ENCODE measurements around the gene ABL1.
A peak's percentile ranks its signal among the peaks of the same experiment; 100 is the strongest.

The ABL1 gene

GRCh38 chr9:130891688-130892476, 56.8 kb downstream of the ABL1 start:
- no peak for DNase-seq (ENCODE audit: low spot score)

DNA sequence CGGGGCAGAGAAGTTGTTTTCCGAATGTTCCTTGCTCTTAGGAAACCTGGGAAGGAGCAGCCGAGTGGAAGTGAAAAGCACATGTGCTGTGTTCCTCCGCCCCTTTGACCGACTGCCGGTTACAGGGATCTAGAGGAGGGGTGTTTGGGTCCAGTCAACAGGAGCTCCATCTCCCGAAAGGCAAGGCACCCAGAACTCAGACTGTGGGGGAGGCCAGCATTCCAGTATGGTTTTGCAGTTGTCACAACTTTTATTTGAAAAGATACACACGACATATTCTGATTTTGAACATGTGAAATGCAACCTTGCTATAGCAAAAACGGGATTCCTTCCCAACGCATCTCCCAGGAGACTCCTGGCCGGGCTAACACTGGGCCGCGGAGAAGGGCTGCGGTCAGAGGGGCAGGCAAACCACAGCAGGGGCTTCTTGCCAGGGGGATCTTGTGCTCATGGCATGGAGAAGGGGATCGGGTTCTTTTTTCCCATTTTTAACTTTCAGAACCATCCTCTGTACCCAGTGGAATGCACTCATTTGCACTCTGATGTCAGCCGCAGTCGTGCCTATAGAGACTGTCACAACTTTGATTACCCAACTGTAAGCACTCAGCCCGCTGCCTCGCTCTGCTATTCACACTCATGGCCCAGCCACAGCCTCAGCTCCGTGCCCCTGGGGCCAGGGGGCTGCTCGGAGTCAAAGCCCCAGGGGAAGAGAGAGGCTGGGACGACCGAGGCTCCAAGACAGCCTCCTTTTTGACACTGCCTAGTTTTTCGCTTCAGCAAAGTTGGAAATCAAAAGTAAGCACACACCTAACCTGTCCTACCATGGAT, 57.6 kb downstream of the ABL1 start:
- no peak for DNase-seq (ENCODE audit: low spot score)

GRCh38 chr9:130893341-130894101, 58.5 kb downstream of the ABL1 start:
- no peak for DNase-seq (ENCODE audit: low spot score)

DNA sequence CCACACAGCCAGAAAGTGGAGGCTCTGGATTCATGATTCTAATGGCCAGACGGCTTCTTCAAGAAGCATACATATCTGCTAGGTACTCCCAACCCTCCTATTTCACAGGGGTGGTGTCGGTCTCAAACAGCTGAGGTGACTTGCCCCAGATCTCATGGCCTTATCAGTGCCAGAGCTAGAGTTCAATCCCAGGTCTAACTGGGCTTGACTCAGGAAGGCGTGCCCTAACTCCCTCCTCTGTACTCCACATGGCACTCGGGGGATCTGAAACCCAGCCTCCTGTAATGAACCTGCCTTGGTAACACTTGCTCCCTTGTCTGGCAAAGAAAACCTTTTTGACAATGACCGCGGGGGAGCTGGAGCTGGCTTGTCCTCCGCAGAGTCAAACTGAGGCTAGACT, 59.5 kb downstream of the ABL1 start:
- DNase-seq (ENCODE audit: low spot score), result no peak

GRCh38 chr9:130895038-130895437, 60.0 kb downstream of the ABL1 start:
- DNase-seq (ENCODE audit: low spot score), result no peak

DNA sequence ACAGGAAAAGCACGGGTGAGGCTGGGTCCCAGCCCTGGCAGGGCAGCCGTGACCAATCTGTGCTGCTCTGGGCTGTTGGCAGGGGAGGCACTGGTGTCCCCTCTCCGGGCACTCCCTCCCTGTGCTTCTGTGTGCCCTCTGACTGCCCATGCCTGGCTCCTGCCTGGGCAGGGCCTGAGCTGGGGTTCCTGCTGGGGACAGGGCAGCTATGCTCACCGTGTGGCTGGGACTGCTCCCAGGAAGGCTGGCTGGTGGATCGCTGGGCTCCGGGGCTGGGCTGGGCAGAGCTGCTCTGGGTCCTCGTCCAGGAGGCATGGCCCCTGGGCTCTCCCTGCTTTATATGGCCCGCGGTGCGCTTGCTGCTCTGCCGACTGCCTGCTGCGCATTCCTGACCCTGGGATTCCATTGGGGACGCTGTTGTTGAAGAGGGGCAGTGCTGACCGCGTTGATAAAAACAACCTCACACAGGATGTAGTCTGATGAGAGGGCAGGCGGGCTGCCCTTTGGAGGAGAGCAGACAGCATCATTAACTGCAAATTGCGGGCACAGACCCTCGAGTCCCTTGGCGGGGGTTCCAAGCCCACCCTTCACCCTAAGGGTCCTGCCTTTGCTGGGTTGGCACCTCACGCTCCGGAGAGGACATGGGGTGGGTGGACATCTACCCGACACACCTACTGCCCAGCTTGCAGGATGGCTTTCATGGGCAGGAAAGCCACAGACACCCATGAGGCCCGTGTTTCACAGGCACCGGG, 60.6 kb downstream of the ABL1 start:
- DNase-seq (ENCODE audit: low spot score), result no peak

GRCh38 chr9:130896233-130897014, 61.4 kb downstream of the ABL1 start, which contains the start of gene QRFP:
Gene QRFP (minus strand): TSS chr9:130896812. CDS start chr9:130893838, 2,974 bp downstream.
- DNase-seq (ENCODE audit: low spot score), result peak; percentile 62

- DNase-seq (ENCODE audit: low spot score), result no peak
Measured at GRCh38 chr9:130897105-130897751, 62.2 kb downstream of the ABL1 start.

- no peak for DNase-seq (ENCODE audit: low spot score)
Measured at GRCh38 chr9:130897848-130898551, 62.9 kb downstream of the ABL1 start.

DNA sequence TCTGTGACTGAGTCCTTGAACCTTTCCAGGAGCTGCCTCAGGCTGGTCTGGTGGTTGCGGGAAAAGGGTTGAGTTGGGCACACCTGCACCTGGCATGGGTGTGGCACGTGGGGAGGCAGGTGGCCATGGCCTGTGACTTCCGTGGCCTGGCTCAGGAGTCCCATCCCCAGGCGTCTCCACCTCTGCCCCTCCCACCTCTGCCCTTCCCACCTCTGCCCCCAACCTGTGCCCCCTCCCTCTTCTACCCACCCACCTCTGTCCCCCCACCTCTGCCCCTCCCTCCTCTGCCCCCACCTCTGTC, 63.4 kb downstream of the ABL1 start:
- DNase-seq (ENCODE audit: low spot score), result no peak

- DNase-seq (ENCODE audit: low spot score), result no peak
Measured at GRCh38 chr9:130899051-130899748, 64.1 kb downstream of the ABL1 start.

DNA sequence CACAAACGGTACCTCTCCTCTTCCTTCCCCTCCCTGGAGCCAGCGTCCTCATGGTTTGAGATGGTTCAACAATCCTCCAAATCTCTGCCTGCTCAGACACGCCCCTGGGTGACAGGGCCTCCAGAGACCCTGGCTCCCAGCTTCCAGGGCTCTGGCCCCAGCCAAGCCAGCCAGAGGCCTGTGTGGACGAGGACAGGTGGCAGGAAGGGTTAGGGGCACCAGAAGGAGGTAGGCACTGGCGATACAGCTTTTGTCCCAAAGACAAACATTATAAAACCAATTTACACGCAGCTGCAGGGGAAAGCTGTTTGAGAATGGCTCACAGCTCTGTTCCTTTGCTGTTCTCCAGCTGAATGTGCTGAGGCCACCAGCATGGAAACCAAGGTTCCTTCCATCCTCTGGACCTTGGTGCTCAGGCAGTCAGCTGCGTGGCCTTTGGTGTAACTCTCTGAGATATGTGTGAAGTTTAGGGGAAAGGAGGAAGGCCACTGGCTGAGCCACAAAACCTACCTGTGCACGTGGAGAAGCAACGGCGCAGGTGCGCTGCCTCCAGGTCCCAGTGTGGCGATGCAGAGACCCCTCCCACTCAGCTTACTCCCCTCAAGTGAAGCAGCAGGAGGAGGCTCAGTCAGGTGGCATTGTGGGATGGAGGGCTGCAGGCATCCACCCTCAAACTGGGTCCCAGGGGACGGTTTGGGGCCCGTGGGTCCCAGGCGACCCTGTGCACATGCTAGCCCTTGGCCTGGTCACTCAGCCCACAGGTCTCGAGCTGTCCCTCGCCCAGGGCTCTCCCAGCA, 65.8 kb downstream of the ABL1 start:
- DNase-seq (ENCODE audit: low spot score), result no peak

GRCh38 chr9:130901498-130902203, 66.6 kb downstream of the ABL1 start:
- no peak for DNase-seq (ENCODE audit: low spot score)

GRCh38 chr9:130902204-130903185, 67.4 kb downstream of the ABL1 start:
- DNase-seq (ENCODE audit: low spot score), result no peak

GRCh38 chr9:130903194-130904069, 68.4 kb downstream of the ABL1 start:
- no peak for DNase-seq (ENCODE audit: low spot score)

All from D341Med (cell line).